HG03097 (cell line): Measurements from ENCODE around the gene LIG3.
A peak's percentile ranks its signal among the peaks of the same experiment; 100 is the strongest.
"Not testable (repeated sequence)": the region's sequence is repeated elsewhere in the genome, so short reads cannot be mapped to it uniquely, and the experiment has no call there.

Source experiments
- ATAC-seq: cut with Tn5 transposase; IDR thresholded peaks from one replicate; pipeline ENCODE4 v1.9.1; 2021; ENCODE audit not compliant: unreplicated experiment, low FRiP score

Gene LIG3

DNA sequence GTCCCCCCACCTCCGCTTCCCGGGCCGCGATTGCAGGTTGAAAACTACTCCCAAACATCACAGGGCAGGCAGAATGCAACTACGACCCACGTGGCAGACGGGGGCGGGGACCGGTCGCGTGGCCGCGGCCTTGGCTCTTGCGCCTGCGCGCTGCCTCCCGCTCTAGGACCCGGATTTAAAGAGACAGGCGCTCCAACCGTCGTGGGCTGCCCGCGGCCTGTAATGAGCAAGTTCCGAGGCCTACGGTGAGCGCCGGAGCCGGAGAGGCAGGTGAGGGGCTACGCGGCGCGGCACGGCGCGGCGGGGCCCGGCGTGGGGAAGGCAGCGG is at the start of gene LIG3:
LIG3 (plus strand) TSS at position 160 of the 328 bp plus-strand sequence. CDS start 2,494 bp downstream, outside the sequence.
- ATAC-seq, result peak; percentile 74

DNA sequence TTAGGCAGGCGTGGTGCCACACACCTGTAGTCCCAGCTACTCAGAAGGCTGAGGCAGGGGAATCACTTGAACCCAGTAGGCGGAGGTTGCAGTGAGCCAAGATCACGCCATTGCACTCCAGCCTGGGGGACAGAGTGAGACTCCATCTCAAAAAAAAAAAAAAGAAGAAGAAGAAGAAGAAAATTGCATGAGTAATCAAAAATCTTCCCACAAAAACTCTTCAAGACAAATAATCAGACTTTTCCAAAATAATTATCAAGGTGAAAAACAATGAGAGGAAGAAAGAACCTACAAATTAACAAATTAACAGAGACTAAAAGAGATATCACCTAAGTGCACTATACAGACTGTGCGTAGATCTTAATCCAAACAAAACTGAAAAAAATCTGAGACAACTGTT is 29.5 kb upstream of the LIG3 start:
- ATAC-seq, result not testable (repeated sequence)

DNA sequence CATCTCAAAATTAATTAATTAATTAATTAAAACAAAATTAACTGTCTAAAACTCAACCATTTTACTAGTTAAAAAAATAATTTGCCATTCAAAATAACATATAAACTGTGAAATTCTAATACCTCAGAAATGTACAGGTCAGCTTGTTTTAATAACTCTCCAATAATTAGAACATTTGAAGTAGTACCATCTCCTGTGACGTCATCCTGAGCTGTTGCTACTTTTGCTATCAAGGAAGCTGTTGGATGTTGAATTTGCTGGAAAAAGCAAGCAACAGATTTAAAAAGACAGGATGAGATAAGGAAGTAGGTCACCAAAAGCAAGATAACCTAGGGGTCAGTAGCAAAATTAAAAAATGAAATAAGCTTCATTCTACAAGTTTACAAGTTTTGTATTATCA is 21.9 kb upstream of the LIG3 start:
- no peak for ATAC-seq

DNA sequence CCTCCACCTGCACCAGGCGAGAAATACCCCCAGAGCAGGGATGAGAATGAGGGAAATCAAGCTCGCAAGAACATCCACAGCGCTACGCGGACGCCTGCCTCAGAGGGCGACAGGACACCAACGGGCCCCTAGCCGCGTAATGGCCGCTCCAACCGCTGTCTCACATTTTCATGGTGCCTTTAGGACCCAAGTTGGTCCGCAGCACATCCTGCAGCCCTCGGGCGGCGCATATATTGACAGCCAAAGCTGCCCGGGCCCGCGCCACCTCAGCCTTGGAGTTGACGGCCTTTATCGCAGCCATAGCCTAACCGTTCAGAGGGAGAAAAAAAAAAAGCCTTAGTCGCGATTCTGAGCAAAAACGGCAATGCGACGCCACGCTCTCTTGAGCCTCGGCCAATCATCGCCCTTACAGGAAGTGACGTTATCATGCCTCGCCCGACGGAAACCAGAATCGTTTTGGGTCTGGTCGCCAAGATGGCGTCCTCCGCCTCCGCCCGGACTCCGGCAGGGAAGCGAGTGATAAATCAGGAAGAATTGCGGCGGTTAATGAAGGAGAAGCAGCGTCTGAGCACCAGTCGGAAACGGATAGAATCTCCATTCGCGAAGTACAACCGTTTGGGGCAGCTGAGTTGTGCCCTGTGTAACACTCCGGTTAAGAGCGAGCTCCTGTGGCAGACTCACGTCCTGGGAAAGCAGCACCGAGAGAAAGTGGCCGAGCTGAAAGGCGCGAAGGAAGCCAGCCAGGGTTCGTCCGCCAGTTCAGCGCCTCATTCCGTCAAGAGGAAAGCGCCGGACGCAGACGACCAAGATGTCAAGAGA is 19.0 kb upstream of the LIG3 start, which contains the start of the genes CCT6B and ZNF830:
CCT6B (minus strand) TSS at position 368 of the 819 bp plus-strand sequence; CDS start at position 301, 67 bp downstream.
ZNF830 (plus strand) TSS at position 448 of the 819 bp plus-strand sequence; CDS start at position 475, 27 bp downstream.
- ATAC-seq, result peak; percentile 83

DNA sequence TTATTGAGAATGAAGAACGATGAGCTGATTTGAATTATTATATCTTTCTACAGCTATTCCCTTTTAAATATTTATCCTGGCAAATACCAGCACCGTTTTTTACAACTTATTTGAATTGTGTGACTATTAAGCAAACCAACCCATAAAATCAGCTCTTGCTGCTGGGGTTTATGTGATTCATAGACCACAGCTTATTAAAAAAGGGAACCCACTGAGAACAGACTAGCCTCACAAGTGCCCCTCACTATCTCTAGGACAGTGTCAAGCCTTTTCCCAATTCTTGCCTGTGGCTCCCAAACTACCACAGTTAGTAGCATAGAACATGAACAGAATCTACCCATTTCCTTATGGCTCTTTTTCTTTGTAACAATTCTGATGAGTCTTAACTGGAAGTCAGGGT is 6.1 kb upstream of the LIG3 start:
- ATAC-seq, result no peak

DNA sequence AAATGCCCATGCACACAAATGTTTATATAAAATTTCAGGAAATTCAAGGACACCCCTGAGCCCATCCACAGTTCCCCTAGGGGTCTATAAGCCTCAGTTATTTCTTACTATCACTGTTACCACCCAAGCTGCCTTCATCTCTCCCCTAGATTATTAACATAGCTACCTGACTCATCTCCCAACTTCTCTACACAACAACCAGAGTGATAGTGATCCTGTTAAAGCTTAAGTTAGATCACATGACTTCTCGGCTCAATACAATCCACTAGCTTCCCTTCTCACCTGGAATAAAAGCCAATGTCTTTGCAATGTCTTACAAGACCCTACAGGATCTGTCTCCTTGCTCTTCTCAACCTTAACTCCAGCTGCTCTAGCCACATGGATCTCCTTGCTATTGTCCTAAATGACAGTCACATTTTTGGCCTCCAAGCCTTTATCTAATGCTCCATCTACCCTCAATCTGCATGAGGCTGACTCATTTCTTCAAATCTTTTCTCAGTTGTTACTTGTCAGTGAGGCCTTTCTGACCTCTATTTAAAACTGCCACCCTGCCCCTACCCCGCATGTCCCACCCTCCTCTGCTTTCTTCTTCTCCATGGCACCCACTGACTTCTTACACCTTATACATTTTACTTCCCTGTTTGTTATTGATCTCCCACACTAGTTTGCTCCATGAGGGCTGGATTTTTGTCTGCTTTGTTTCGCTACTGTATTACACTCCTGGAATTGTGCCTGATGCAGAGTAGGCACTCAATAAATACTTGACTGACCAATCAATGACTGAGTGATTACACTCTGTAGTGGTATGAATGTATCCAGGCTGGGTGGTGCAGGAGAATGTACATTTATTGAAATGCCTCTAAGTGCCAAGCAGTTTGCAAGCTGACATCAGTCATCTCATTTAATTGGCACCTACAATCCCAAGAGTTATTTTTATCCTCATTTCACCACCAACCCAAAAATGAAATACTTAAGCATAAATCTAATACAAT is 5.2 kb upstream of the LIG3 start:
- no peak for ATAC-seq

DNA sequence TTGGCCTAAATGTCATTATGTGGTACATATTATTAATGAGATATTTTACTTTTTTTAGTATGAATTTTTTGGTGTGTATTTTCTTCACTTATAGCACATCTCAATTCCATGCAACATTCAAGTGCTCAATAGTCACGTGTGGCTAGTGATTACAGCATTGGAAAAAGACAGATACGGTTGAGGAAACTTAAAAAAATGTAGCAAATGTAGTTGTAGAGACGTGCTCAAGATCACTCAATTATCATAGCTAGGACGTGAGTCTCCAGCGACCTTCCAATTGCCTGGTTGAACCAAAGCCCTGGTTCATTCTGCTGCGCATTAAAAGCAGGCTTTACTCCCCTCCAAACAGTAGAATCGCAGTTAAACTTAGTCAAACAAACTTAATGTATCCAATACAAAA is 1.2 kb upstream of the LIG3 start:
- ATAC-seq, result no peak

DNA sequence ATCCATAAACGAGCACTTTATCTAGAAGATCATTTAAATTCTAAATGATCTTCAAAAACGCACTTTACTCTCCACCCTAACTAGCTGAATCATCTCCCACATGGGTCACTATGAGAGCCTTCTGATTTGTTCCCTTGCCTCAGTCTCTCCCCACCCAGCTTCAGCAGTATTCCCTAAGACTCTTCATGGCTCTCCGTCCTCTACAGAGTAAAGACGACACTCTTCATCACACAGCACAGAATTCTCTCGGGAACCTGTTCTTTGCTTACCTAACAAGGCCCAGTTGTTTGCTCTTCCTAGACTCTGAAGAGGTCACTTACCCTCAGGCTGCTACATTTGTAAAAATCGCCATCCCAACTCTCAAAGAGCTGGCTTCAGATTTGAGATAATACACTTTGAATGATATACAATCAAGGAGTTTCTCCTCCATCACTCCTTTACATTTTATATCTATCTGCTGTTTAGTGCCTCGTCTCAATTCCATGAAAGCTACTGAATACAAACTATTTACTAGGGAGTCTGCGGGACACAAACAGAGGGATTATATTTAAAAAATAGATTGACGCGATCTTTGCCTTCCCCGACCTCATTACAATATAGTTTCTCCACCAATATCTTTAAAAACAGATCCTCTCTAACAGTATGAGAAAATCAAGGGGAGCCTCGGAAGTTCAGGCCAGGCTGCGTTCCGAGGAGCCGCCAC is 511 bp upstream of the LIG3 start:
- ATAC-seq, result no peak

DNA sequence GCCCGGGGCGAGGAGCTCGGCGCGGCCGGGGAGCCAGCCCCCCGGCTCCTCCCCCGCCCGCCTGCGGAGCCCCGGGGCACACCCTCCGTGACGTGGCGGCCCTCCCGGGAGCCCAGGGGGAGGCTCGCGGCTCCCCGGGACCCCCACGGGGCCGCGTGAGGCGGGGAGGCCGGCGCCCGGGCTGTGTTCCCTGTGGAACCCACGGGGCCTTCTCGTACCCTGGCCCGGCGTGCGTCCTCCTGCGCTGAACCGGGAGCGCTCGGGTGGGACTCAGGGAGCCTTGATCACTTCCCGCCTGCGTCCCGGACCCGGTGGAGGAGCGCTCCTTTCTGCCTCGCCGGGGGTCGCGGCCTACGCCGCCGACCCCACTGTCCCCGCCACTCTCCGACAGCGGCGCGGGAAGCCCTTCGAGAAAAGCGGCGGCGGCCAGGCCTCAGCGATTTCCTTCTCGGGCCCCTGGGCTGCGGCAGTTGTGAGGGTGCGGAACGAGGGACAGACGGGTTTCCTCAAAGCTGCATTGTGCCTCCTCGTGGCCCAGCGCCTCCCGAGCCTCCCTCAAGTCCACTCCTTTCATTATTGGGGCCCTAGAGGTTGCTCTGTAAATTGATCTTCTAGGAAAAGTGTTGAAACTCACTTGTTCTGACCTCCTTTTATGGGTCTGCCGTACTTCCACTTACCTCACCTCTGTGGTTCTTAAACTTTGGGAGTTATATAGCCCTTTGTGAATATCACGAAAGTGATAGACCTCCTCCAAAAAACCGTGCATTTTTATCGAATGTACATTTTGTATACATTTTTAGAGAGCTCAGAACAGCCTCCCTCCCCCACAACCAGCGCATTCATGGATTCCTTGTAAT is 597 bp downstream of the LIG3 start:
- peak; percentile 79 for ATAC-seq

DNA sequence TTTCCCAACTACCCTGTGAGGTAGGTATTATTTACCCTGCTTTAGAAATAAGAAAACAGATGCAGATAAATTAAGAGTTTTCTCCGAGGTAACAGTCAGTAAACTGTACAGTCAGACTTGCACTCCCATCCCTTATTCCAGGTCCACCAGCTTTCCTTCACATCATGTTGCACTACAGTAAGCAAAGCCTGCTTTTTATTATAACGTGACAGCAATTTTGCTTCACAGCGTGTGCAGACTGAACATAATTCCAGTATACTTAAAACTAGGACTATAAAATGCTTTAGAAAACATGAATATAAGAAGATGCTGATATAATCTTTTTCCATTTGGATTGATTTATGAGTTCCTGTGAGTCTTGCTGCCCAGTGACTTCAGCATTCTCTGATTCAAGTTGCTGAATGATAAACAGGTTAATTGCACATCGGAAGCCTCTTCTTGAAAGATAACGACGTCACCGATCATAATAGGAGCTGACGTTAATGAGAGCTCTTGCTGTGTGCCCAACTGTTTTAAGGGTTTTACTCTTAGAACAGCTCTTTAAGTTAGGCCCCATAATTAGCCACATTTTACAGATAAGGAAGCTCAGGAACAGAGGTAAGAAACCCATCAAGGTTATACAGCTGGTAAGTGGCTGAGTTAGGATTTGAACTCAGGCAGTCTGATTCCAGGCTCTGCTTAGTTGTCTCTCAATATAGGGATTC is 1.4 kb downstream of the LIG3 start:
- no peak for ATAC-seq

DNA sequence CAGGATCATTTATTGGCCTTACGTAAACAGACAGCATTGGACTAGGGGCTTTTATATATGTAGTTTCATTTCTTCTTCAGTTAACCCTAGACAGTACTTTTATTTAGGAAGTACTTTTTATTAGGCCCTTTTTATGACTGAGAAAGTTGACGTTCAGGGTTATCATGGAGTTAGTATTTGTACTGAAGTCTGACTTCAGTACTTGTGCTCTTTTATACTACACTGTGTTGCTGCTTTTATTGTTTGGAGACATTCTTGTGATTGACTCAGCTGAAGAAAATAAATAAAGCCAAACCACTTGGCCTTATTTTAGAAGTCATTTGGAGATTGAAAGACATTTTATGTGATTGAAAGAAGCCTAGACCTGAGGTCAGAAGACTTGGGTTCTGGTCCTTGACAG is 6.9 kb downstream of the LIG3 start:
- no peak for ATAC-seq

DNA sequence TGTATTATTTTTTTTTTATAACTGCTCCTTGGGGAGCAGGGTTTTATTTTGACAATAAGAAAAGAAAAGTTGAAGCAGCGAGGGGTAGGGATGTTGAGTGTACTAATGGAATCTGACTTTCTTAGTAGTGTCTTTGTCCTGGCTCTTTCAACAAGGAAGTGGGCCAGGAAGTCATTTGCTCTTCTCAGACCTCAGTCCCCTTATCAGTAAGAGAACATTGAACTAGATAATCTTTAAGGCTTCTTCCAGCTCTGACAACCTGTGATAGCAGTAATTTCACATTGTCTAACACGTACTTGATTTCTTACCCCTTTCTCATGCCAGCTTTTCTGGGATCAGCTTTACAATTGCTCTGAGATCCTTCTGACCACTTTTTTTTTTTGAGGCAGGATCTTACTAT is 8.3 kb downstream of the LIG3 start:
- no peak for ATAC-seq

DNA sequence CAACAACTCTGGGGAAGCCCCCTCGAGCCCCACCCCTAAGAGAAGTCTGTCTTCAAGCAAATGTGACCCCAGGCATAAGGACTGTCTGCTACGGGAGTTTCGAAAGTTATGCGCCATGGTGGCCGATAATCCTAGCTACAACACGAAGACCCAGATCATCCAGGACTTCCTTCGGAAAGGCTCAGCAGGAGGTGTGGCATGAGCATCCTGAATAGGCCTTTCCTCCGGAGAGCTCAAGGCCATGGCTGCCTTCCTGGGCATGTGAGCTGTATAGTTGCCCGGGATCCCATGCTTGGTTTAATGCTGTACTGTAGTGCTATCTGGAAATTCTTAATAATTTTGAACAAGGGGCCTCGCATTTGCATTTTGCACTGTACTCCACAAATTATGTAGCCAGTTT is 9.2 kb downstream of the LIG3 start:
- no peak for ATAC-seq

DNA sequence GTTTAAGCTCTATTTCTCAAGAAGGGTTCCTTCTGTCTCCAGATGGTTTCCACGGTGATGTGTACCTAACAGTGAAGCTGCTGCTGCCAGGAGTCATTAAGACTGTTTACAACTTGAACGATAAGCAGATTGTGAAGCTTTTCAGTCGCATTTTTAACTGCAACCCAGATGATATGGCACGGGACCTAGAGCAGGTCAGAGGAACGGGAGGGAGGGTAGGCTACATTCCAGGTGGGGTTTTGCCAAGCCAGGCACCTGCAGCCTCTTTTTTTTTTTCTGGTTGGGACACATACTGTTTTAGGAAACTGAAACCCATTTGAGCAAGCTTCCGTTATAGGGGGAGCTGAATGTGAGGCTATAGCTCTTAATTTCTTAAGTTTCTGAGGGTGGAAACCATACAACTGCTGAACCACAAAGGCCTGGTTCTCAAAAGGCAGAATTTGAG is 10.6 kb downstream of the LIG3 start:
- ATAC-seq, result no peak

DNA sequence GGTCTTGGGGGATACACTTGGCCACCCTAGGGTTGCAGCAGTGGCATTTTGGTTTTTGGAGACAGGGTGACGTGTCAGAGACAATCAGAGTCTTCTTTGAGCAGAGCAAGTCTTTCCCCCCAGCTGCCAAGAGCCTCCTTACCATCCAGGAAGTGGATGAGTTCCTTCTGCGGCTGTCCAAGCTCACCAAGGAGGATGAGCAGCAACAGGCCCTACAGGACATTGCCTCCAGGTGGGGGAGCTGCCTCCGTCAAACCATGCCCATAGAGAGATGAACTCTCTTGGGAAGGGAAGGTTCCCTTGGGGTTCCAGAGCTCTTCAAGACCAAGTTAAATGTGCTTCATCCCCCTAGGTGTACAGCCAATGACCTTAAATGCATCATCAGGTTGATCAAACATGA is 11.3 kb downstream of the LIG3 start:
- no peak for ATAC-seq

DNA sequence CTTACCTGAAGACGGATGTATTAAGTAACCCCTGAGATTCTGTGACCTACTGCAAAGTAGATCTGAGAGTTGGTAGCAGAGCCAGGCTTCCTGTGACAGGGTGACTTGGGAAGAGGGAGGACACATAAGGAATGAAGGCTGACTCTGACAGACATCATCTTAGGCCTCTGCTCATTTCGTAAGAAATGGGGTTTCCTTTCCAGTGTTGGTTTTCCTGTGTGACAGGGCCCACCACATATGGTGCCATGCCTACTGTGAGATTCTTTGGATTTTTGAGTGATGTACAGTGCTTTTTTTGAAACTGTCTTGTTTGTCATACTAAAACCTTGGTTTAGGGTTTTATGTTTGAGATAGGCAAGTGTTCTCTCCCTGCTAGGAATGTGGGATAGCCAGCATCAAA is 12.7 kb downstream of the LIG3 start:
- ATAC-seq, result no peak

DNA sequence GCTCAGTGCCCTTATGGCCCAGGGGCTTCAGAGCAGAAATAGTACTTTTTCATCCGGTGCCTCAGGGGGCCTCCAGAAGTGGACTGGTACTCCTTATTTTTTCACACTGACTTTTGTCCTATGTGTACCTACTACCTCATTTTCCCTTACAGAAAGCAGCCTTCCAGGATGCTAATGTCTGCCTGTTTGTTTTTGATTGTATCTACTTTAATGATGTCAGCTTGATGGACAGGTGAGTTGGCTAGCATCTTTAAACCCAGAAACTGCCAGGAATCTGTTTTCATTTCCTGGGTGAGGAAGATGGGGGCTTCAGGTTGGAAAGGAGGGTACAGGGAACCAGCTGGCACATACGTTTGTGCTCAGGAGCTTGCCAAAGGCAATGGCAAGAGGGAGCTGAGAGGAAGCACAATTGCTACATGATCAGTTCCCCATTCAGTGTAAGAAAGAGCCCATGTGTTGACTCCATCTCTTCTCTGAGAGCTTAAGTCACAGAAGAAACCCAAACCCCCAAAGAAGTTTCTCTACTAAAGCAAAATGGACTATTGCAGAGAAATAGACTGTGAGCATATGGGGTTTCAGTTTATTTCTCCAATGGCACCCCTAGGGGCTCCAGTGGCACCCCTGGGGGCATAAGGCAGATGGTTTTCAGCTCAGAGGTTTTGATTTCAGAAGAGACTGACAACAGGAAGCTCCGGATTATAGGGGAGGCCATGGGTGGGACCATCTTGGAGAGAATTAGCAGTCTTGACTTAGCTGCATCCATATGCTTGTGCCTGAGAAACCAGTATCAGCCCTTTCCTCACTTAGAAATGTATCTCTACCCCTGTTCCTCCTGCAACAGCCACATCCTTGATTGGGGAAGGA is 16.3 kb downstream of the LIG3 start:
- ATAC-seq, result no peak

DNA sequence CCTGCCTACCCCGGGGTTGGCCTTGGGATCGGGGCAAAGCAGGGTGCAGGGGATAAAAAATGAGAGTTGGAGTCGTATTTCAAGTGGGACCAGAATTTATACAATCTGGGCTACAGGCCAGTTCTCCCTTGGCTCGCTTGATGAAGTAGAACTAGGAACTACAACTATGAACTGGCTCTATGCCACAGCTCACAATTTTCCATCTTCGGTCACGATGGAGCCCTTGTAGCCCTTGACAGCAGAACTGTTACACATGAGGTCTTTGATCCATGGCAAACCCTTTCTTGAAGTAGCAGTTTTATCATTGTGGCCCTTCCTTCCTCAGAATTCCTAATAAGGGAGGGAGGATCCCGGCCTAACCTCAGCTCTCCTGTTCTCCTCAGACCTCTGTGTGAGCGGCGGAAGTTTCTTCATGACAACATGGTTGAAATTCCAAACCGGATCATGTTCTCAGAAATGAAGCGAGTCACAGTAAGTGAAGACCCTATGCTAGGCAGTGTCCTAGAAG is 17.1 kb downstream of the LIG3 start:
- no peak for ATAC-seq
